Islet of Langerhans (tissue), 1 donor: ENCODE results near the gene GALNT10.

Experiments
- FAIRE-seq: peaks from one replicate; lab custom pipeline; 2011; peaks lifted over from hg19 to GRCh38; lab: Jason Lieb, UNC

GALNT10 gene

GRCh38 chr5:154447089-154447725 lies 256.7 kb downstream of the GALNT10 start:
- FAIRE-seq, result no peak

GRCh38 chr5:154449786-154450185 lies 259.3 kb downstream of the GALNT10 start:
- FAIRE-seq, result no peak

- no peak for FAIRE-seq
Measured at GRCh38 chr5:154451957-154452356, 261.4 kb downstream of the GALNT10 start.

- no peak for FAIRE-seq
Measured at GRCh38 chr5:154455585-154455984, 265.1 kb downstream of the GALNT10 start.

GRCh38 chr5:154456540-154456939 lies 266.0 kb downstream of the GALNT10 start:
- FAIRE-seq, result no peak

GRCh38 chr5:154459015-154459414 lies 268.5 kb downstream of the GALNT10 start:
- no peak for FAIRE-seq

GRCh38 chr5:154460172-154460571 lies 269.6 kb downstream of the GALNT10 start:
- FAIRE-seq, result no peak

GRCh38 chr5:154461531-154461930 lies 271.0 kb downstream of the GALNT10 start:
- no peak for FAIRE-seq

GRCh38 chr5:154464438-154464837 lies 273.9 kb downstream of the GALNT10 start:
- no peak for FAIRE-seq

- FAIRE-seq, result no peak
Measured at GRCh38 chr5:154465169-154465568, 274.6 kb downstream of the GALNT10 start.

GRCh38 chr5:154466147-154466546 lies 275.6 kb downstream of the GALNT10 start:
- no peak for FAIRE-seq

- no peak for FAIRE-seq
Measured at GRCh38 chr5:154466671-154467070, 276.1 kb downstream of the GALNT10 start.

- FAIRE-seq, result no peak
Measured at GRCh38 chr5:154467655-154468354, 277.3 kb downstream of the GALNT10 start.

GRCh38 chr5:154470137-154470536 lies 279.6 kb downstream of the GALNT10 start:
- FAIRE-seq, result no peak
